Fibroblast of lung (primary cell): Measurements from ENCODE around the gene CHML. TPM values are rescaled to one million over a fixed set of nuclear protein-coding genes. Genes with fewer than 3 reads are reported as not detected.

Experiments used
- DNase-seq, 2 donors: peaks; one replicate each; pipeline versions ENCODE4 v3.0.0 to v3.0.0-alpha.2; 2010; ENCODE audit warnings: low read depth in 2 of 2
- H2AFZ ChIP-seq: 2 replicates; pipeline ENCODE4 v1.5.1; 2012; ENCODE audit warnings: low read length, control low read depth, inconsistent platforms
- H3K27ac ChIP-seq: 2 replicates; pipeline ENCODE4 v1.5.1; 2011; ENCODE audit warnings: low read length, control low read depth; ENCODE audit not compliant: insufficient read depth
- H3K27me3 ChIP-seq: 2 replicates; pipeline ENCODE4 v1.5.1; 2011; ENCODE audit warnings: mild to moderate bottlenecking, low read length; ENCODE audit not compliant: control insufficient read depth, insufficient read depth
- H3K36me3 ChIP-seq: 2 replicates; pipeline ENCODE4 v1.5.1; 2011; ENCODE audit warnings: low read length; ENCODE audit not compliant: control insufficient read depth, insufficient read depth
- H3K4me1 ChIP-seq: 2 replicates; pipeline ENCODE4 v1.5.1; 2011; ENCODE audit warnings: low read length; ENCODE audit not compliant: control insufficient read depth, insufficient read depth; ENCODE audit errors: extremely low read depth
- H3K4me2 ChIP-seq: 2 replicates; pipeline ENCODE4 v1.5.1; 2011; ENCODE audit warnings: low read length, control low read depth; ENCODE audit not compliant: insufficient read depth; ENCODE audit errors: extremely low read depth
- H3K4me3 ChIP-seq, 4 experiments: fragments of 200-600 bp in 1 of 4; sonication (generic) in 1 of 4; replicated peaks in 1 of 4; 2 replicates each; pipeline ENCODE4 v1.5.1; 2011 to 2016; ENCODE audit warnings: low read length in 4 of 4, low read depth in 3 of 4, mild to moderate bottlenecking in 3 of 4, control low read depth in 2 of 4, inconsistent platforms in 1 of 4, mixed read lengths in 1 of 4; ENCODE audit not compliant: insufficient read depth in 1 of 4; ENCODE audit errors: control extremely low read depth in 1 of 4
- H3K79me2 ChIP-seq: 2 replicates; pipeline ENCODE4 v1.5.1; 2012; ENCODE audit warnings: mild to moderate bottlenecking, low read length, inconsistent platforms; ENCODE audit not compliant: control insufficient read depth, insufficient read depth
- H3K9ac ChIP-seq: 2 replicates; pipeline ENCODE4 v1.5.1; 2011; ENCODE audit warnings: mild to moderate bottlenecking, low read length, control low read depth; ENCODE audit not compliant: insufficient read depth
- H3K9me3 ChIP-seq: 2 replicates; pipeline ENCODE4 v1.5.1; 2012; ENCODE audit warnings: low read depth, low read length; ENCODE audit not compliant: control insufficient read depth, insufficient read depth
- H4K20me1 ChIP-seq: 2 replicates; pipeline ENCODE4 v1.5.1; 2011; ENCODE audit warnings: low read length; ENCODE audit not compliant: control insufficient read depth, insufficient read depth; ENCODE audit errors: extremely low read depth
- EZH2 ChIP-seq: IDR thresholded peaks from 2 replicates; pipeline ENCODE4 v1.5.1; 2012; ENCODE audit warnings: low read length, control low read depth, mild to moderate bottlenecking; ENCODE audit errors: missing control alignments
- polyA plus RNA-seq, 2 donors: library from polyadenylated mRNA; depleted of rRNA in 1 of 2; stranded (reverse) in 1 of 2; unstranded in 1 of 2; fragments of >200 nt; gene quantifications; 2 replicates each; pipeline ENCODE4 v1.2.1, GENCODE V29; 2011 to 2012; ENCODE audit warnings: missing spikeins in 1 of 2
- total RNA-seq: library from RNA; depleted of rRNA; stranded (reverse); fragments of >200 nt; gene quantifications from 2 replicates; pipeline ENCODE4 v1.2.1, GENCODE V29; 2014
- TF ChIP-seq, protein P1 (sequence below), 2 donors: IDR thresholded peaks in 1 of 2; conservative IDR thresholded peaks in 1 of 2; 1 replicate in 1 of 2; 2 replicates in 1 of 2; pipeline ENCODE4 v1.5.1; 2011 to 2012; ENCODE audit warnings: low read length in 2 of 2, control low read depth in 1 of 2, inconsistent platforms in 1 of 2, low read depth in 1 of 2, mild to moderate bottlenecking in 1 of 2

The CHML gene
- total and polyA plus RNA-seq, 2 donors (not counting 1 experiment from before 2014, with no cell fraction given): 11.4 to 16.1 TPM

GRCh38 chr1:241658081-241658793 is 18.1 kb upstream of the CHML start:
- TF ChIP-seq, protein P1, sequence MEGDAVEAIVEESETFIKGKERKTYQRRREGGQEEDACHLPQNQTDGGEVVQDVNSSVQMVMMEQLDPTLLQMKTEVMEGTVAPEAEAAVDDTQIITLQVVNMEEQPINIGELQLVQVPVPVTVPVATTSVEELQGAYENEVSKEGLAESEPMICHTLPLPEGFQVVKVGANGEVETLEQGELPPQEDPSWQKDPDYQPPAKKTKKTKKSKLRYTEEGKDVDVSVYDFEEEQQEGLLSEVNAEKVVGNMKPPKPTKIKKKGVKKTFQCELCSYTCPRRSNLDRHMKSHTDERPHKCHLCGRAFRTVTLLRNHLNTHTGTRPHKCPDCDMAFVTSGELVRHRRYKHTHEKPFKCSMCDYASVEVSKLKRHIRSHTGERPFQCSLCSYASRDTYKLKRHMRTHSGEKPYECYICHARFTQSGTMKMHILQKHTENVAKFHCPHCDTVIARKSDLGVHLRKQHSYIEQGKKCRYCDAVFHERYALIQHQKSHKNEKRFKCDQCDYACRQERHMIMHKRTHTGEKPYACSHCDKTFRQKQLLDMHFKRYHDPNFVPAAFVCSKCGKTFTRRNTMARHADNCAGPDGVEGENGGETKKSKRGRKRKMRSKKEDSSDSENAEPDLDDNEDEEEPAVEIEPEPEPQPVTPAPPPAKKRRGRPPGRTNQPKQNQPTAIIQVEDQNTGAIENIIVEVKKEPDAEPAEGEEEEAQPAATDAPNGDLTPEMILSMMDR (conservative IDR thresholded peaks at IDR 0.05 in 1 of 2, IDR thresholded peaks at IDR 0.05 in 1 of 2; ENCODE audit: low read depth in 1 of 2, low read length in 2 of 2): no peak
- no peak for TF ChIP-seq EZH2
- Histone ChIP-seq H3K36me3 (no peaks in the 10 kb centered on the region), H3K27me3 (no peaks in the 10 kb centered on the region), H3K9me3 (no peaks in the 10 kb centered on the region), H2AFZ (no peak overlapping the region), H3K79me2 (no peaks in the 10 kb centered on the region), H3K4me3 (no peak overlapping the region), H3K4me2 (no peak overlapping the region), H3K27ac (no peak overlapping the region), H4K20me1 (no peaks in the 10 kb centered on the region), H3K9ac (no peak overlapping the region), H3K4me1 (no peaks in the 10 kb centered on the region)
- DNase-seq: peak in 1 of 2 donors; percentile 6

GRCh38 chr1:241654641-241655040 is 14.5 kb upstream of the CHML start:
- H2AFZ ChIP-seq: no peak overlapping the region
- no peaks in the 10 kb centered on the region for H4K20me1 ChIP-seq
- no peaks in the 10 kb centered on the region for H3K9me3 ChIP-seq
- no peaks in the 10 kb centered on the region for H3K4me1 ChIP-seq
- H3K27ac ChIP-seq: no peak overlapping the region
- DNase-seq: no peak
- no peaks in the 10 kb centered on the region for H3K27me3 ChIP-seq
- H3K36me3 ChIP-seq: no peaks in the 10 kb centered on the region
- TF ChIP-seq, protein P1 (conservative IDR thresholded peaks at IDR 0.05 in 1 of 2, IDR thresholded peaks at IDR 0.05 in 1 of 2; ENCODE audit: low read depth in 1 of 2, low read length in 2 of 2): no peak
- TF ChIP-seq EZH2: no peak
- H3K4me2 ChIP-seq: no peak overlapping the region
- no peak overlapping the region for H3K4me3 ChIP-seq
- H3K9ac ChIP-seq: no peak overlapping the region
- H3K79me2 ChIP-seq: no peaks in the 10 kb centered on the region

DNA sequence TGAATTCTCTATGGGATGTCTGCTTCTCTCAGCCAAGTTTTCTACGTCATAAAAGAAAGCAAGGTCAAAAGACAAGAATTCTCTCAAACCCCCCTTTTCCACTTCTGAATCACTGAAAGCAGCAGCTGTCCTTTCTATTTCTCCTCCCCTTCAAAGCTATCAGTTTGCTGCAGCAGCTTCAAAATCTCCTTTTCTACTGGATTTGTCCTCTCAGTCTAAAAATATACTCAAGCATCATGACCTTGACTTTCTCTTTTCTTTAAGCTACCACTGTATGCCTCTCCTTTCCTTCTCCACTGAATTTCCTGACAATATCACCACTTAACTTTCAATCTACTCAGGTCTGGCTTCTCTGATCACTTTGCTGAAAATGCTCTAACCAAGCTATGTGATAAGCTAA is 13.8 kb upstream of the CHML start:
- no peaks in the 10 kb centered on the region for H4K20me1 ChIP-seq
- no peak overlapping the region for H2AFZ ChIP-seq
- no peaks in the 10 kb centered on the region for H3K27me3 ChIP-seq
- DNase-seq: no peak
- H3K27ac ChIP-seq: no peak overlapping the region
- no peaks in the 10 kb centered on the region for H3K36me3 ChIP-seq
- no peak overlapping the region for H3K9ac ChIP-seq
- no peaks in the 10 kb centered on the region for H3K9me3 ChIP-seq
- no peaks in the 10 kb centered on the region for H3K4me1 ChIP-seq
- no peak overlapping the region for H3K4me3 ChIP-seq
- H3K4me2 ChIP-seq: no peak overlapping the region
- TF ChIP-seq, protein P1 (conservative IDR thresholded peaks at IDR 0.05 in 1 of 2, IDR thresholded peaks at IDR 0.05 in 1 of 2; ENCODE audit: low read depth in 1 of 2, low read length in 2 of 2): no peak
- no peak for TF ChIP-seq EZH2
- H3K79me2 ChIP-seq: no peaks in the 10 kb centered on the region
